GM19372 (cell line): Measurements from ENCODE around the gene YOD1.

Source experiments
- ATAC-seq: cut with Tn5 transposase; IDR thresholded peaks from one replicate; pipeline ENCODE4 v1.9.1; 2021; ENCODE audit warnings: mild to moderate bottlenecking, low read depth, moderate library complexity; ENCODE audit not compliant: unreplicated experiment

YOD1 gene

DNA sequence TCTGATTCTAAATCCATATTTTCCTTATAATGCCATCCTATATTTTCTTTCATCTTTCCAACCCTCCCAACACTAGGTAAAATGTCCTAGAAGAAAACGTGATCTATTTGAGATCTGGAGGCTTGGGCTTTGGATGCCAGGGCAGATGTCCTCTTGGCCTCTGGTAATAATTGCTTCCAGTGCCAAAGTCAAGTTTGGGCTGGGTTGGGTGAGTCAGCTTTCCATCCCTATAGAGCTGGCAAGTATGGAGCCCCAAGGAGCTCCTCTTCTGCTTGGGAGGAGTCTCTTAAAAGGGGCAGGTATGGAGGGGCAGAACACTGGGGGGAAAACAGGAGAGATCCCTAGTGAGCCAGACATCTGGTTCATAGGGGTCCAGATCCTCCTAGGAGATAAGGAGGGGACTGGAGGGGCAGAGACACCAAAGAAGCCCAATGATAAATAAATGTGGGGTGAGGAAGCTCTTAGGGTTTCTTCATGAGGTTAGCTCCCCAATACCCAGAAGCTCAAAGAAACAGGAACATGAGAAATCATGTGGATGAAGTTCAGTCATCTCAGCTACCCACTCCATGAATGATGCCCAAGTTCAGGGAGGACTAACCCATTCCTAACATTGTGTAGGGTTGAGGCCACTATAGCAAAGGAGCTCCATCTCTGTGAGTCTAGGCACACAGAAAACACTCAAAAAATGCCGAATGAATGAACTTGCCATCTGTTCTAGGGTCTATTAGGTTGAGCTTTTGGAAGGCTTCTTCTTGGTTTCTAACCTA, 21.9 kb downstream of the YOD1 start:
- ATAC-seq, result no peak

GRCh38 chr1:207027921-207028320, 23.1 kb downstream of the YOD1 start:
- ATAC-seq, result no peak

DNA sequence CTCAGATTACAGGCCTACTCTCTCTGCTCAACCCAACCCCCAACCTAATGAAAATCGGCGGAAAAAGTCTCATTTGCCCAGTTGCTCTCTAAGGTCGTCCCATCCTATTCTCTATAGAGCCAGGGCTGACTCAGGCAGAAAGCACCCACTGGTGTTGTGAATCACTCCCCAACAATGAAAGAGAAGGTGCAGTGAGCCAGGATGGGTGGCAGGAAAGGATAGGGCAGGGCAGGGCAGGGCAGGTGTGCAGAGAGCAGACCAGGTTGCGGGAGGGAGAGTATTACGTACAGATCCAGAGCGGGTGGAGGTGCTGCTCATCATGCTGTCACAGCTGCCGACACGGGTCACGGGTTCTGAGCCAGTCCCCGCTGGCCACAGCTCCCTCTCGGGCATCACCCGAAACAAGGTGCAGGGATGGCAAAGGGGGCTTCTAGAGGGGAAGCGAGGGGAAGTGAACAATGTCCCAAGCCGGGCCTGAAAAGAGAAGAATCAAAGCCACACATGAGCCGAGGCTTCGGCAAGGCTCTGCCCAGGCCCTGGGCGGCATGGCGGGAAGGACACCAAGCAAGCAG, 23.7 kb downstream of the YOD1 start:
- ATAC-seq, result no peak

GRCh38 chr1:207026104-207026534, 24.9 kb downstream of the YOD1 start:
- ATAC-seq, result no peak

- ATAC-seq, result no peak
Measured at GRCh38 chr1:207025146-207025880, 25.7 kb downstream of the YOD1 start.

GRCh38 chr1:207024202-207025145, 26.5 kb downstream of the YOD1 start:
- no peak for ATAC-seq

GRCh38 chr1:207022996-207023679, 27.9 kb downstream of the YOD1 start:
- no peak for ATAC-seq

GRCh38 chr1:207021876-207022596, 29.0 kb downstream of the YOD1 start:
- ATAC-seq, result no peak

DNA sequence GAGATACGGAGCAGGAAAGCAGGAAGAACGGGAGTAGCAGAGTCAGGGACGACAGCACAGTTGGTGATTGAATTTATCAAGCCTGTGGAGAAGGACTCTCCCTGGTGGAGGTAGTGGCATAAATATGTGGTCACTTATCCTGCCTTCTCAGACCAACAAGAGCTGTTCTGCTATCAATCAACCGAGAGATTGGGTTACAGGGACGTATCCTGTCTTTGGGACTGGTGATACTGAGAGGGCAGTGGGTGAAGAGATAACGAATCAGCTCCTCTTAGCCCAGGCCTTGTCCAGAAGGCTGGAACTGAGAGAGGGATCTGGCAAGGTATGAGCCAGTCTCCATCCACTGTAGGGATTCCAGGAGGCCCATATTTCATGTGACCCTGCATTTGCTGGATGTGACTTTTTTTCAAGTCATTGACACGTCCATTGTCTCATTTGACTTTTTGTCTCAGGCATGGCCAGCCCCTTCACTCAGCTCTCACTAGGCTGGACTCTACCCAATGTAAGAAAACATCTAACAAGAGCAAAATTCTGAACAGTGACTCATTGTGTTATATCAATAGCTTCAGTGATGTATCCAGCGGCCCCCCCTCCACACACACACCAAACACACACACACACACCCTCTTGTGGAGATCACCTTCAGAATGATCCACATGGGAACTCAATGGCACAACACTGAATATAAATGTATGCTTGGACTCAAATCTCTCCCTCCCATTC, 29.7 kb downstream of the YOD1 start:
- no peak for ATAC-seq

GRCh38 chr1:207020709-207021107, 30.3 kb downstream of the YOD1 start:
- no peak for ATAC-seq

DNA sequence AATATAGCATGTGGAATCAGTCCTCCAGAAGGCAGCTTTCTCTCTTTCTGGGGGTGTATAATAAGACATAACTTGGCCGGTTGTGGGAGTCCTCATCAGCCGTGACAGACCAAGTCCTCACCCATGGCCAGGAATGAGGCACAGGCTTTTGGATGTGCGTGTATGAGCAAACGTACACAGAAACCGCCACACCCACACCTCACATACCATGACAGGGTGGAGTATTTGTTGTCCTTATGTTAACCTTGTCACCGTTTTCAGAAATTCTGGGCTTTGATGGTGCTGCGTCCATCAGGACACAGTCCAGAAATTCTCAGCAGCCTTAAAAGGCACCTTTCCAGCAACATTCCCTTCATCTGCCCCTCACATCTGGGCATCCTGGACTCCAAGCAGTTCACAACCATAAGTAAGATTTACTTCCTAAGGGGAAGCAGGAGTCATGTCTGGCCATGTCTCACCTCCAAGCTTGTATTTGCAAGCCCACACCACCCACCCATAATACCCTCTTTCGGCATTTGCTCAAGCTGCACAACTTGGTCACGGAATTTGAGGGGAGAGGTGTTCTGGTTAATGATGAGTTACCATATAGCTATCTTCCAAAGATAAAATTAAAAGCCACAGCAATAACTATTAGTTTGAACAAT, 30.8 kb downstream of the YOD1 start:
- ATAC-seq, result no peak

- ATAC-seq, result no peak
Measured at GRCh38 chr1:207019661-207020060, 31.3 kb downstream of the YOD1 start.

DNA sequence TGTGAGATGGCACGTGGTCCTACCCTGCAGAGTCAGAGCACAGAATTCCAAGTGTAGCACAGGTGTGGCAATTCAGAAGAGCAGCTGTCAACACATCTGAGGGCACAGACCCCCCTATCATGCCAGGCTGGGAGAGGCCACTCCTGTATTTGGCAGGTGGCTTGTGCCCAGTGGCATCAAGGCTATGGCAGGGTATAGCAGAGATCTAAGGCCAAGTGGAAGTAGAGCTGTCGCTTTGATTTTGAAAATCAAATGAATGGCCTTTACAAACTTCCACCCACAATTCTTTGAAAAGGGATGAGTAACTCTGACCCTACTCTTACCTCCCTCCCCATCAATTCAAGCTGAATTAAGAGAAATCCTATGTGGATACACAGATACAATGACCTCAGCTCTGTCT, 31.8 kb downstream of the YOD1 start:
- ATAC-seq, result no peak

DNA sequence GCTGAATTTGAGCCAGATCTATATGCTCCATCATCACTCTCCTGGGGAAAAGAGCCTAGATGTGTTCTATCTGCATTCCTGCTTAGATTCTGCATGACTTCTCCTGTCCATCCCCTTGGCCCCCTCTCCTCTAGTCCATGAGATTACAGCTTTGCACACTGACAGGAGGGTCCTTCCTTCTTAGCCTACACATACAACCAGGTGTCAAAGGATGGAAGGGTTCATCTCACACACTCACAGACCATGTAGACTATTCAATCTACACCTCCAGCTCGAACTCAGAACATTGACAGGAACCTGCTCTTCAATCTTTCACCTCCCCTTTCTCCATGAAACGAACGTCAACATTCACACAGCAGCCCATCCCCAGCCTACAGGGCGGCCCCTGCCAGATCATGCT, 32.3 kb downstream of the YOD1 start:
- no peak for ATAC-seq

DNA sequence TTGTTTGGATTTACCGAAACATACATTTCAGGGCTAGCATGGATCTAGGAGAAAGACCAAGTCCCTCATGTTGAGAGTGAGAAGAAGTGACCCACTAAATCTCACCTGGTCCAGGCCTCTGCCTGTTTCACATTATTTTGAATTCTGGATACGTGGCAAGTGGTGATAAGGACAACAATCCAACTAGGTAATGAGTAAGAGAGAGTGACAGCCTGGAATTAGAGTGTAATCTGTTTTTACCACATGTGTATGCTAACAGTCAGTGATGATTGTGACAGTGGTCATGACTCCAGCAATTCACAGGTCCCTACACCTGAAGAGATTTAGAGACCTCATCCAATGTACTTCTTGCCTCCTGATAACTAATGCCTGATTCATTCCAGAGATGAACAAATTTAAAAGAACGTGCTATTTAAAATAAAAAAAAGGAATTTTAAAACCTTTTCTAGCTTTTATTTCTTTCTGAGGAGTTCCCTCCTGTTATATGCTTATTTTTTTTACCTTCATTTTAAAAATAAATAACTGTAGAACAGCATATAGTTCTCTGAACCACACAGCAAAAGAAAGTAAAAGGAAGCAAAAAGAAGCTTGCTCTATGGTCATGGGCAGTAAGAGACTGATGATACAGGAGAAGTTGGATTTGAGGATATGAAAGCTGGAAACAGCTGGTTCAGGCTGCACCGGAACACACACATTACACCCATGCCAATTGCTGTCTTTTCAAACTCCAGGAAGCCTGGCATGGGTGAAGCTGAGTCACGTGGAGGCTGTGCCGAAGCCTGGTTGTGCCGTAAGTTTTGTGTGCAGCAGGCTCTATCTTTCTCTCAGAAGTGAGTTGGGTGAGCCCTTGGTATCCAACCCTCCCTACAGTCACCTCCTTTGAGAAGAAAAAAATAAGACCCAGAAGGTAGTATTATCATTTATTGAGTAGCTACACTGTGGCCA, 33.1 kb downstream of the YOD1 start:
- ATAC-seq, result no peak

DNA sequence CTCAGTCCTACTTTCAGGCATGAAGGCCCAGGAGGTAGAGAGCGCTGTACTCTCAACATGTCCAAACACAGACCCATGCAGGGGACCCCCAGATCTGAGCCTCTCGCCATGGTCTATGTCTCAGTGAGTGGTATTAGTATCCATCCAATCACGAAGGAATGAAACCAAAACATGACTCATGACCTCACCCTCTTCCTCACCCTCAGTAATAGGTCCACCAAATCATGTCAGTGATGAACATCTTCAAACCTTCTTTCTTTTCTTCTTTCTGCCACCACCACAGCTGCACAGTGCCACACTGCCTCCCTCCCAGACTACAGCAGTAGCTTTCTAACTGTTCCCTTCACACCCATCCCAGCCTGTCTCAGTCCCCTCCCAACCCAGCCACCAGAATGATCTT, 35.2 kb downstream of the YOD1 start:
- no peak for ATAC-seq

GRCh38 chr1:207014728-207015127, 36.3 kb downstream of the YOD1 start:
- no peak for ATAC-seq
